Ramos (cell line): ENCODE results near the gene UTS2B.
"Not testable (repeated sequence)": the region's sequence is repeated elsewhere in the genome, so short reads cannot be mapped to it uniquely, and the experiment has no call there.

Experiments
- in situ Hi-C: fragments of 300-500 bp; cut with MboI; formaldehyde crosslinking; loops from one replicate; pipeline ENCODE4 v1.14.3; 2022; ENCODE audit warnings: low sequenced_read_pairs; ENCODE audit not compliant: unreplicated experiment

UTS2B gene

GRCh38 chr3:191253089-191253799 is 77.1 kb downstream of the UTS2B start:
- in situ Hi-C loops = no loop called here

GRCh38 chr3:191246630-191247029 is 83.7 kb downstream of the UTS2B start:
- in situ Hi-C loops = no loop called here

- in situ Hi-C loops = not testable (repeated sequence)
These were observed 84.3 kb downstream of the UTS2B start for GRCh38 chr3:191246034-191246433.

GRCh38 chr3:191244242-191244867 is 86.0 kb downstream of the UTS2B start:
- in situ Hi-C loops = no loop called here

- in situ Hi-C loops = no loop called here
These were observed 89.8 kb downstream of the UTS2B start for GRCh38 chr3:191240486-191240885.

- in situ Hi-C loops = no loop called here
These were observed 90.8 kb downstream of the UTS2B start for GRCh38 chr3:191239407-191240031.

DNA sequence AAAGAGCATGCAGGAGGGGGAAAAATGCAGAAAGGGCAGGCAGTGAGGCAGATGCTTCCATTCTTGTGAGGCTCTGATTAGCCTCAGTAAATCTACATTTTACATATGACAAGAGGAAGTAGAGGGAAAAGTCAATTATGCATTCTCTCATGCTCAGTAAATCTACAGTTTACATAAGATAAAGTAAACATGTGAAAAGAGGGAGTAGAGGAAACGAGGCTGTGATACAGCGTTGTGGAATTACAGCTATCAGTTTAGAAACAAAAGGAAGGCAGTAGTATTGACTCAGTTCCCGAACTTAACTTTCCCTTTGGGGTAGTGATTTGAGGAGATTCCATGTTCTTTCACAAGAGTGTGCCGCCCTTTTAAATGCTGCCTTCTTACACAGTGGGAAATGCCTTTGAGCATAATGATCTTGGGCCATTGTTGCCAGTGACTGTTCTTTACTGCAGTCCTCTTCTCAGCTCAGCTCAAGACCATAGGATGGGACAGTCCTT is 92.0 kb downstream of the UTS2B start:
- in situ Hi-C loops = no loop called here

GRCh38 chr3:191237047-191237882 is 93.1 kb downstream of the UTS2B start:
- in situ Hi-C loops = no loop called here

DNA sequence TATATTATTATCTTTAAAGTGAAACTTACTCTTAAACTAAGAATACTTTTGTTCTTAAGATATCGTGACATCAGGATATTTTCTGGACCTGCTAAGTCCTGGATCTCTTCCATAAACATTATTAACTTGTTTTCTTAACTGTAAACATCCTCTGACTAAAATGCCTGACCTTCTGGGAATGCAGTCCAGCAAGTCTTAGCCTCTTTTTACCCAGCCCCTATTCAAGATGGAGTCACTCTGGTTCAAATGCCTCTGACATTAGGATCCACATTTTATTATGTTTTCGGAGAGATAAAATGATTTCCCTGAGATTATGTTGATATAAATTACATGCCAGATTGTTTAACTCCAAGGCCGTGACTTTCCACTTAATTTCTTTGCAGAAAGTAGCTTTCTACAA is 93.7 kb downstream of the UTS2B start:
- in situ Hi-C loops = no loop called here

DNA sequence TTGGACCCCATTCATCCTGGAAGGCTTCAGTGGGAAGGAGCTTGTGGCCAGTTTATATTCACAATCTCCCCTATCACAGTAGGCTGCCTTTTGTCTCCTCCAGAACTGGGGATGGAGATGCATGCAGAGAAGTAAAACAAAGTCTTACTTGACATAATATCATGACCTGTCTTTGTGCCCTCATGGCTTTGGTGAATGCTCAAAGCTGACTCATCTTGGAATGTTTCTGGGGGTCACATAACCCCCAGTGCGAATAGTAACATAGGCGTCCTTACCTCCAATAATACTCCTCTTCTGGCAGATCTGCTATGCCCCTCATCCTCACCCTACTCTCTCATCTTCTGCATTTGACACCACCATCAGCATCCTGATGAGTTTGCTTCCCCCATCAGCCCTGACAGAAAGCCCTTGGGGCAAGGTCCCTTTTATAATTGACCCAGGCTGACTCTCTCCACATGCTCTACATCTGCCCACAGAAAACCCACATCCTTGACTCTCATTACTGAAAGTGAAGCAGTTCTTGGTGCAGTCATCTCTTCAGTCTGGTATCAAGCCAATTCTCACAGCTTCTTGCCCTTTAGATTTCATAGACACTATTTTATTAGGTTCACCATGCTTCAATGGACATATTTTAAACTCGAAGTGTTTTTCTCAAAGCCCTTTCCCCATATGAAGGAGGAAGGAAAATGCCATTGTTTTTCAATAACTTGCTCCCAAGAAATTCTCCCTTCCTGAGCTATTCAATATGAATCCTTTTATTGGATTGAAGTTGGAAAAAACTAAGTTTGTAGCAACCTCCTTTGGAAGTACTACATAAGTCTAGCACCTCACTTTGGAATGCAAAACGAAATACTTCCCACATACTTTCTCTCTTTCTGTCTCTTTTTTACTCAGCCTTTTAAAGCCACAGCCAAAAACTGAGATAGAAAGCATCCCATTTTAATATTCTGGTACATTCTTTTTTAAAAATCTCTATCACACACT is 94.7 kb downstream of the UTS2B start:
- in situ Hi-C loops = no loop called here

GRCh38 chr3:191234216-191234615 is 96.1 kb downstream of the UTS2B start:
- in situ Hi-C loops = no loop called here

DNA sequence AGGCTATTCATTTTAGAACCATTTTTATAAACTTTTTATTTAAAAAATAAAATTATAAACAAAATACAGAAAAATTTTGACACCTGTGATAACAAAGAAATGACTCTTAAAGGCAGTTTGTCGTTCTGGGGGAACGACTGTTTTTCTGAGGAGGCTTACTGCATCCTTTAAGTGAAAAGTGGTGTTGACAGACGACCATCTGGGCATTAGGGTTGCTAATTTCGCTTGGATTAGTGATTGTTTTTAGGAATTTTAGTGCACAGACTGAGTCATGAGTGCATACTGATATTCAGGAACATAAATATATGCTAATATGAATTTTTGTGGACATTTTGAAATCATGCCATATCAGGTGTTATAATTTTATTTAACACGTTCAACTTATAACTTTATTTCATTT is 102.8 kb downstream of the UTS2B start:
- in situ Hi-C loops = no loop called here

DNA sequence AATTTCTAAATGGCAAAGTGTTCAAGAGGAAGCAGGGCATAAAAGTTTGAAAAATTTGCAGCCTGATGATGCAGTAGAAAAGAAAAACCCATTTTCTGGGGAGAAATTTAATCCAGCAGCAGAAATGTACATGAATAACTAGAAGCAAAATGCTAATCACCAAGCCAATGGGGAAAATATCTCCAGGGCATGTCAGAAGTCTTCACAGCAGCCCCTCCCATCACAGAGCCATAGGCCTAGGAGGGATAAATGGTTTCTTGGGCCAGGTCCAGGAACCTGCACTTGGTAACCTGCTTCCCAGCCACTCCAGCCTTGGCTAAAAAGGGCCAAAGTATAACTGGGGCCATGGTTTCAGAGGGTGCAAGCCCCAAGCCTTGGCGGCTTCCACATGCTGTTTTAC is 108.7 kb downstream of the UTS2B start:
- in situ Hi-C loops = no loop called here

GRCh38 chr3:191220908-191221307 is 109.4 kb downstream of the UTS2B start:
- in situ Hi-C loops = no loop called here

GRCh38 chr3:191217301-191217700 is 113.0 kb downstream of the UTS2B start:
- in situ Hi-C loops = no loop called here
